GM21381 (cell line): ENCODE data around the gene WDR27.
A peak's percentile ranks its signal among the peaks of the same experiment; 100 is the strongest.
"Not testable (repeated sequence)": the region's sequence is repeated elsewhere in the genome, so short reads cannot be mapped to it uniquely, and the experiment has no call there.

Experiments
- ATAC-seq: cut with Tn5 transposase; IDR thresholded peaks from one replicate; pipeline ENCODE4 v1.9.1; 2021; ENCODE audit warnings: mild to moderate bottlenecking, moderate library complexity; ENCODE audit not compliant: unreplicated experiment

WDR27 gene

GRCh38 chr6:169618526-169619490, 83.0 kb downstream of the WDR27 start:
- no peak for ATAC-seq

- ATAC-seq = no peak
These were observed 84.3 kb downstream of the WDR27 start for GRCh38 chr6:169617562-169617961.

- ATAC-seq = not testable (repeated sequence)
These were observed 93.2 kb downstream of the WDR27 start for GRCh38 chr6:169608609-169609008.

DNA sequence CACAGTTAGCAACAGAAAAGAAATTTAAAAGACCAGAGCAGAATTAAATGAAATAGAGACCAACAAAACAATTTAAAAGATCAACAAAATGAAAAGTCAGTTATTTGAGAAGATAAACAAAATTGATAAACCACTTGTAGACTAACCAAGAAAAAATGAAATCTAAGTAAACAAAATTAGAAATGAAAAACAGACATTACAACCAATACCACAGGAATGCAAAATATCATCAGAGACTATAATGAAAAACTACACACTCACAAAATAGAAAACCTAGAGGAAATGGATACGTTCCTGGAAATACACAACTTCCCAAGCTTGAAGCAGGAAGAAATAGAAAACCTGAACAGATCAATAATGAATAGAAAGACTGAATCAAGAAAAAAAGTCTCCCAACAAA, 97.8 kb downstream of the WDR27 start:
- ATAC-seq = no peak

DNA sequence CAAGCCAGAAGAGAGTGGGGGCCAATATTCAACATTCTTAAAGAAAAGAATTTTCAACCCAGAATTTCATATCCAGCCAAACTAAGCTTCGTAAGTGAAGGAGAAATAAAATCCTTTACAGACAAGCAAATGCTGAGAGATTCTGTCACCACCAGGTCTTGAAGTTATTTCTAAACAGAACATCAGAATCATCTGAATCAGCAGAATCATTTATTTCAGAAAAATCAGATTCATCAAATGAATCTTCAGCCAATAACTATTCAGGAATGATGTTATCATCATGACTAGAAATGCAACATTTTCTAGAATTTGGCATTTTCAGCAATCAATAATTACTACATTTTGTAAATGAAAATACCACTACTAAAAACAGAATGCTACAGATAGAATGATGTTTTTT, 100.7 kb downstream of the WDR27 start:
- ATAC-seq = not testable (repeated sequence)

- ATAC-seq = no peak
These were observed 109.3 kb downstream of the WDR27 start for GRCh38 chr6:169592558-169592957.

GRCh38 chr6:169591616-169592015, 110.2 kb downstream of the WDR27 start:
- no peak for ATAC-seq

- no peak for ATAC-seq
These were observed 111.4 kb downstream of the WDR27 start for GRCh38 chr6:169590376-169590939.

DNA sequence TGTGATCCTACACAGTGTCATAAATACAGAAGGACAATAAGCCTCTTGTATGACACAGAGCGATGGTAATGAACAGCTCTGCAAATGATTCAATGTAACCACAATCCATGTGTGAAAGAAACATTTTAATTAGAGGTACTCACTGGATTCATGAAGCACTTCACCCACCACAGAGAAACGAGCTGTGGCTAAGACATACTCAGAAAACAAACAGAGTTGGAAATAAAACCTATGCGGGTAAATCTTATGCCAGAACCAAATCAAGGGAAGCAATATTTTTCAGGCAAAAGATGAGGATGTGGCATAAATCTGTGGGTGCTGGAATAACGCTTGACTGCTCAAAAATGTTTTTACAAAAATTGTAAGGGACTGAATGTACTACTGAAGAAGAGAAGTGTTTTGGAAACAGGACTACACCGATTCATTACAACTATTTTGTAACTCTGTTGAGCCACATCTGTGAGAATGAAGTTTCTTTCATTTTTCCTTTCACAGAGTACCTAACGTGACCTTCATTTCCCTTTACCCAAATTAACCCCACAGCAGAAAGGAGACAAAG, 112.1 kb downstream of the WDR27 start:
- ATAC-seq = peak; percentile 72

- peak; percentile 72 for ATAC-seq
These were observed 112.5 kb downstream of the WDR27 start for GRCh38 chr6:169589293-169589692.

GRCh38 chr6:169587975-169588374, 113.9 kb downstream of the WDR27 start:
- ATAC-seq = no peak

- ATAC-seq = no peak
These were observed 117.8 kb downstream of the WDR27 start for GRCh38 chr6:169583886-169584541.

- ATAC-seq = no peak
These were observed 122.3 kb downstream of the WDR27 start for GRCh38 chr6:169579407-169580111.

DNA sequence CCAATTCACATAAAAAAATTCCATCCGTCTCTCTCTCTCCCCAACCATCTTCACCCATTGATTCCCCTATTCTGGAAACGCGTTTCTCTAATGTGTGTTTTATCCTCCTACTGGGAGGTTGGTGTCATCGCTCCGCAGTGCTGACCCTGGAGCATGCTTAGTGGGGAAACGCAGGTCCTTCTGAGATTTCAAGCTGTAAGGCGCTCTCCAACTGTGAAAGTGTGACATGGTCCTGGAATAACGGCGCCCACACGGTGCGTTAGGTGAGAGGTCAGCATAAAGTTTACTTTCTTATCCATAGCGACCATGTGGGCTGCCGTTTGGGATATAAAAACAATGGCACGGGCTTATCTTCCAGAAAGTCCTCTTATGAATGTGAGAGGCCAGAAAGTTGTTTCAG, 123.9 kb downstream of the WDR27 start:
- no peak for ATAC-seq

GRCh38 chr6:169577236-169577635, 124.6 kb downstream of the WDR27 start:
- no peak for ATAC-seq

DNA sequence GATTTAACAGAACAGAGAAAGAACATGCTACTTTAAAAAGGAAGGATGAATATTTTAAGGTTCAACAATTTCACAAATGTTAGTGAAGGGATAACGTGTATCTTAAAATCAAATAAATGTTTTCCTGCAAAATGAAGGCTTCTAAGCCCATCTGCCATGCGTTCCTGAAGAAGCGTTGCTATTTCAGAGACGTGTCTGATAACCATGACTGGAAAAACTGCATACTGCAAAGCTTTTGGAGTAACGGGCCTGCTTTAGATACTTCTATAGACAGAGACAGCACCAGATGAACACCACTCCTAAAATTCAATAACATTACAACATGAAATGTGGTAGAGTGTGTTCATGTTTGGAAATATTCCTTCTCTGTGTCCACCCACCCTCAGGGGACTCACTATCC, 126.0 kb downstream of the WDR27 start:
- ATAC-seq = no peak

- no peak for ATAC-seq
These were observed 126.5 kb downstream of the WDR27 start for GRCh38 chr6:169575365-169575764.

DNA sequence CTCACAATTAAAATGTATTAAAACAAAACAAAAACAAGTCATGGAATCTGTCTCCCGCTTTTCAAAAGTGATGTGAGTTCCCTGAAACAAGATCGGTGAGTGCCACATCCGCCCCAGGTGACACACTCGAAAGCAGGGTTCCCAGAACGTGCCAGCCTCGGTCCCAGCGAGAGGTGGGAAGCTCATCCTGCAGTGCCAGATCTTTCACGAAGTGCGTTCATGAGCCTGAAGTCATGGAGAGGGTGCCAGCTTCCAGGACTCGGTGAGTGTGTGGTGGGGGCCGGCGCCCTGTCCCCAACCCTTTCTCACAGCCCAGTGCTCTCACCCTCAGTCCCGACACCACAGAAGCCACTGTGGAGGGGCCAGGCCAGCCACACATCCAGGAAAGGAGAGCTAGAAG, 127.4 kb downstream of the WDR27 start:
- no peak for ATAC-seq

GRCh38 chr6:169573883-169574282, 127.9 kb downstream of the WDR27 start:
- ATAC-seq = no peak

DNA sequence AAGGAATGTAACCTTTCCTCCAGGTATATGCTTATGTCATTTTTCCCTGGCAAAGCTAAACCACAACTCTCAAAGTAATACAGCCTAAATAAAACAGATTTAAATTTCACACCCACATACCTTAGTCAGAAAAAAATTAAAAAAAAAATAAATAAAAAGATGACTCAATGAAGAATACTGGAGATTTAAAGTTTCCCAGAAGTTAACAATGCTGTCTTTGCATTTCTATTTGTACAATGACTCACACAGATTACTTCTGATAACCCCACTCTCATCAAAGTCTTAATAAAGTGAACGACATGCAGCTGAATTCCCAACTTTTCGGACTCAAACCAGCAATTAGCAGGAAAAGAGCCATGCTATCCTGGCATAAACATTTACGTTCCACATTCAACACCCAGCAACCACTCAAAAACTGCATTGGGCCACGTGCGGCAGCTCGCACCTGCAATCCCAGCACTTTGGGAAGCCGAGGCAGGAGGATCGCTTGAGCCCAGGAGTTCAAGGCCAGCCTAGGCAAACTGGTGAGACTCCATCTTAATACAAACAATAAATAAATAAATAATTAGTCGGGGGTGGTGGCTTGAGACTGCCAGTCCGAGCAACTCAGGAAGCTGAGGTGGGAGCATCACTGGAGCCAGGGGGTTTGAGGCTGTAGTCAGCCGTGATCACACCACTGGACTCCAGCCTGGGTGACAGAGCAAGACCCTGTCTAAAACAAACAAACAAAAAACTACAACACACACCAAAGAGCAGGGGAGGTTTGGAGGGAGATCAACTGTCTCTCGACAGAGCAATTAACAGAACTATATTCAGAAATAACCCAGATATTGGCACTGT, 130.5 kb downstream of the WDR27 start:
- no peak for ATAC-seq
